AG09319 (cell line): ENCODE data around the gene PEAR1.

Source experiments
- DNase-seq: peaks from one replicate; pipeline ENCODE4 v3.0.0-alpha.2; 2010; ENCODE audit warnings: low read depth; ENCODE audit errors: extremely low read depth
- TF ChIP-seq, protein P1 (sequence below): IDR thresholded peaks from 2 replicates; pipeline ENCODE4 v1.5.1; 2011; ENCODE audit warnings: low read depth, mild to moderate bottlenecking, inconsistent platforms, low read length, moderate library complexity

PEAR1 gene

DNA sequence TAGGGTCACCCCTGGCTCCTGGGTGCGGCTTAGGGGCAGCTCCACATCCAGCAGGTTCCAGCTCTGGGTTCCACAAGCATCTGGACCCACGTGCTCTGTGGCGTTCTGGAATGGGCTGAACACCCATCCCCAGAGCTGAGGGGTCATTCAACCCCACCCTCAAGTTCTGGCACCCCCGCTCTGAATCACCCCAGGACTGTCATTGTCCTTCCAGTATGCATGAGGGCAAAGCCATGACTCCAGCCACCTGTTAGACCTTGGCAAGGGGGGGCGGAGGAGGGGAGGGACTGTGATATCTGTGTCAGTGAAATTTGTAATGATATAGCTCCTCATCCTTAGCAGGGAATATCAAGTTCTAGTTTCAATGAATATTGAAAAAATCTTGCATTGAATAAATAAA lies 46.9 kb upstream of the PEAR1 start:
- TF ChIP-seq, protein P1, sequence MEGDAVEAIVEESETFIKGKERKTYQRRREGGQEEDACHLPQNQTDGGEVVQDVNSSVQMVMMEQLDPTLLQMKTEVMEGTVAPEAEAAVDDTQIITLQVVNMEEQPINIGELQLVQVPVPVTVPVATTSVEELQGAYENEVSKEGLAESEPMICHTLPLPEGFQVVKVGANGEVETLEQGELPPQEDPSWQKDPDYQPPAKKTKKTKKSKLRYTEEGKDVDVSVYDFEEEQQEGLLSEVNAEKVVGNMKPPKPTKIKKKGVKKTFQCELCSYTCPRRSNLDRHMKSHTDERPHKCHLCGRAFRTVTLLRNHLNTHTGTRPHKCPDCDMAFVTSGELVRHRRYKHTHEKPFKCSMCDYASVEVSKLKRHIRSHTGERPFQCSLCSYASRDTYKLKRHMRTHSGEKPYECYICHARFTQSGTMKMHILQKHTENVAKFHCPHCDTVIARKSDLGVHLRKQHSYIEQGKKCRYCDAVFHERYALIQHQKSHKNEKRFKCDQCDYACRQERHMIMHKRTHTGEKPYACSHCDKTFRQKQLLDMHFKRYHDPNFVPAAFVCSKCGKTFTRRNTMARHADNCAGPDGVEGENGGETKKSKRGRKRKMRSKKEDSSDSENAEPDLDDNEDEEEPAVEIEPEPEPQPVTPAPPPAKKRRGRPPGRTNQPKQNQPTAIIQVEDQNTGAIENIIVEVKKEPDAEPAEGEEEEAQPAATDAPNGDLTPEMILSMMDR = no peak
- DNase-seq = no peak

DNA sequence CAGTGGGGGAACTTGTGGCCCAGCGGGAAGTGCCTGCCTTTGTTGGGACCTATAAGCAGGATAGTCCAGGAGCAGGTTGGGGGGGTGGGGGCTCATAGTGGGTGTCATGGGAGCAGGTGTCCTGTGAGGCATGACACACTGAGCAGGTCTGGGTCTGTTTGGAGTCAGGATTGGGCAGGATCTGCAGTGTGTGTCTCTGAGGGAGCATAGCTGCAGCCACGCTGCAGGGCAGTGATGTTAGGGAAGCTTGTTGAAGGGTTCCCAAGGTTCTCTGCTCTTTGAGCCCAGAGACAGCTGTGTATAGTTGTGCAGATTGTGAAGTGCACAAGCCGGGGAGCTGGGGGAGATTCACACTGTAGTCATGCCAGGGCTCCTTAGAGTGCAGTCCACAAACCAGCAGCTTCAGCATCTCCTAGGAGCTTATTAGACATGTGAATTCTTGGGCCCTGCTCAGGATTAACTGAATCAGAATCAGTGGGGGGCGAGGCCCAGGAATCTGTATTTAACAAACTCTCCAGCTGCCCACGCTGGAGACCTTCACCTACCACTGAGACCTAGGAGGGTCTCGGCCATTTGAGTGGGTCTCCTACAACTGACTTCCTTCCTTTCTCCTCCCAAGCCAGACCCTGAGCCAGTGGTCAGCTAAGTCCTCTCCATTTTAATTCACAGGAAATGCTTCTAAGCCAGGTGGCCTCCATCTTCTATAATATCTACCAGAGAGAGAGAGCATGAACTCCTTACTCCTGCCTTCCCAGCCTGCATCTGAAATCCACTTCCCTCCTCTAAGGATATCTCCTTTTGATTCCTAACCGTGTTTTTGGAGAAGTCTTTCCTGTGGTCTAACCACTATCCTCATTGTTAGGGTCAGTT lies 45.7 kb upstream of the PEAR1 start:
- TF ChIP-seq, protein P1 = no peak
- no peak for DNase-seq

DNA sequence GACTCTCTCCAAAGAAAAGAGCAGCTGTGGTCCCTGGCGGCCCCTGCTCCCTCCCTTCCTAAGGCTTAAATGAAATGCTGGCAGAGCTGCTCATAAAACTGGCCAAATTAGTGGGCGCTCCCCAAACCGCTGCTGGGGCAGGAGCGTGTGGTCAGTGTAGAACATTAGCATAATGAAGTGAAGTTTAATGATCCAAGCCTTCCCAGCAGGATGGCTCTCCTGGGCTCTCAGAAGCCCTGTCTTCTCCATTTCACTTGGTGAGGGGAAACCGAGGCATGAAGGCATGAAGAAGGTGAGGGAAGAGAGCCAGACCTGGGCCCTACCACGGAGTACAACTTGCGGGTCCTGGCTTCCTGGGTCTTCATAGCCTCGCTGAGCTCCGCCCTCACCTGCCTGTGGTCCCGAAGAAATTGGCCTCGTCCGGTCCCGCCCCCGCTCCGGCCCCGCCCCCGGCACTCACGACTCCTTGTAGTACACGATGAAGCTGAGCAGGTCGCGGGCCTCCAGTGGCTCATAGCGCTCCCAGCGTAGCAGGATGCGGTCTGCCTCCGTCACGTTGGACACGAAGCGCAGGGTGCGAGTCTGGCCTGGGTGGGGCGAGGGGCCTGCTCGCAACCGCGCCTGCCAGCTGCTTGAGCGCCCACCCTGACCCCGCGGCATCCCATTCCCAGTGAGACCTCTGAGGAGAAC lies 44.9 kb upstream of the PEAR1 start:
- DNase-seq = no peak

DNA sequence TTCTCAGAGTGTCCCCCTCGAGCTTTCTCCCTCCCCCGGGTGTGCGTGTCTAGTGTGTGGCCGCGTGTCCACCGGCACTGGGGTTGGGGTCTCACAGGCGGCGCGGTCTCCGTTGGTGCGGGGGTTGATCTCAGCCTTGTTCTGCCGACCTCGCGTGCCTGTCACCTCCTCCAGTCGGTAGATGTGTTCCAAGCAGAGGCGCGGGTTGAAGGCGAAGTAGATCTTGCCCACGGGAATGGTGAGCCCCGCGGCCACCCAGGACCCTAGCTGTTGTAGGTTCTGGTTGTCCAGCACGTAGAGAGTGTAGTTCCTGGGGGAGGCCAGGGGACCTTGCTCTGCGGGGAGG lies 44.4 kb upstream of the PEAR1 start:
- no peak for DNase-seq
- TF ChIP-seq, protein P1 = no peak

More for the DNA sequence above, 44.9 kb upstream of the PEAR1 start:
- TF ChIP-seq, protein P1 = no peak

DNA sequence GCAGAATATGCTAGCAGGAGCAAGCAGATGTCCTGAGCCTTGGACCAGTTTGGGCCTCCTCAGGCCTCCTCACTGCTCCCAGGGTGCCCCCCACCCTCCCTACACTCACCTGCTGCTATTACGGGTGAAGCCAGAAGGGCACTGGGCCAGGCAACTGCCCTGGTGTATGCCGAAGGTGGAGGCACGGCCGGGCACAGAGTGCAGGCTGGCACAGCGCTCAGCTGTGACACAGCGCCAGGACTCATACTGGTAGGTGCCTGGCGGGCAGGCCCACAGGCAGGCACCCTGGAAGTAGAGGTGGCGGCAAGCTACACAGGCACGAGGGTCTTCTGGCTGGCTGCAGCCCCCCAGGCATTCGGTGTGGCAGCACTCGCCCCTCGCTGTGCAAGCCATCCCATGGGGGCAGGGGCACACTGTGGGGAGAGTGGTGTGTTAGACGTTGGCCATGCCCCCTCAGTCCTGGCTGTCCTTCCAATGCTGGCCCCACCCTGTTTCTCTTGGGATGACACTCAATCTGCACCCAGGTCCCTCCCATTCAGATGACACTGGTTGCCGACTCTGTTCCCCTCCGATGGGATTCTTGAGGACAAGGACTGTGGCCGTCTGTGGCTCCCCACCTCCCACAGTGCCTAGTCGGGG lies 41.6 kb upstream of the PEAR1 start:
- no peak for DNase-seq
- TF ChIP-seq, protein P1 = no peak

DNA sequence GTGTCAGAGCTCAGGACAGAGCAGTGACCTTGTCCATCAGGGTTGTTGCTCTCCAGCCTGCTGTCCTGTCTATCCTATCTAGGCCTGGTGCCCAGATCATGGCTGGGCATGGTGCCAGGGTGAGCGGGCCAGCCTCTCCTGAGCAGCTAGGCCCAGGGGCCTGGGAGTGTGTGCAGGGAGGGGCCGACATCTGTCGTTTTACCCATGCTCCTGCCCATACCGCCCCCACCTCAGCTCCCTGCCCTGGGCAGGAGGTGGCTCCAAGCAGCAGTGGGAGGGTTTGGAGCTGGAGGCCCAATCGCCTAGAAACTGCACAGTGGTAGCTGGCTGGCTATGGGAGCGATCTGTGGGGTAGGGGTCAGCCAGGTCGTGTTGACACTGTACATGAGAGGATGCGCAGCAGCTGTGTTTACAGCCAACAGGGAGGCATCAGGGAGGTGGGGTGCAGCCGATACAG lies 41.1 kb upstream of the PEAR1 start:
- DNase-seq = no peak
- TF ChIP-seq, protein P1 = no peak

DNA sequence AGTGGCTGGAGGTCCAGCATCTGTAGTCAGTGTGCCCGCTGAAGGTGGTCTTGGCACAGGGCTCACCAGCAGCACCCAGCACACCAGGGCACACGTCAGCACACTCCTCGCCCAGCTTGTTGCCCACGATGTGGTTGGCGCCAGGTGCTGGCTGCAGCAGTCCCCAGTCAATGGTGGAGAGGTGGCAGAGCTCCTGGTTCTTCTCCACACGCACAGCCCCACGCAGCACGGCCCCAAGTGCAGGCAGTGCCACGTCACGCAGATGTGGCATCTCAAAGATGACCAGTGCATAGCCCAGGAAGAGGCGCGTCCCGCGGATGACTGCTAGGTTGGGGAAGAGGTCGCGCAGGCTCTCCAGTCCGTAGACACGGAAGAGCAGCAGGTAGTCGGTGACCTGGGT lies 39.8 kb upstream of the PEAR1 start:
- no peak for DNase-seq
- TF ChIP-seq, protein P1 = no peak
